RWPE2 (cell line): ENCODE results near the gene SHLD2.
"Not testable (repeated sequence)": the region's sequence is repeated elsewhere in the genome, so short reads cannot be mapped to it uniquely, and the experiment has no call there.

Experiments used
- ATAC-seq: fragments of 200-7000 bp; cut with Tn5 transposase; 3 replicates; pipeline ENCODE4 v1.9.1; 2021; ENCODE audit warnings: low read depth
- DNase-seq: peaks from one replicate; pipeline ENCODE4 v3.0.0-alpha.2; 2020; ENCODE audit warnings: low spot score
- H3K27ac ChIP-seq: fragments of 450-650 bp; 2 replicates; pipeline ENCODE4 v1.5.1; 2017; ENCODE audit warnings: mild to moderate bottlenecking; ENCODE audit not compliant: poor library complexity, severe bottlenecking
- H3K27me3 ChIP-seq: fragments of 250-450 bp; sonication (Bioruptor Pico); 2 replicates; pipeline ENCODE4 v1.5.1; 2021; ENCODE audit warnings: mild to moderate bottlenecking, moderate library complexity; ENCODE audit not compliant: insufficient read depth, poor library complexity, severe bottlenecking
- H3K36me3 ChIP-seq: fragments of 250-450 bp; sonication (Bioruptor Pico); 2 replicates; pipeline ENCODE4 v1.5.1; 2020; ENCODE audit warnings: low read depth, mild to moderate bottlenecking, moderate library complexity
- H3K4me1 ChIP-seq: fragments of 250-450 bp; sonication (Bioruptor Pico); 2 replicates; pipeline ENCODE4 v1.5.1; 2021; ENCODE audit warnings: mild to moderate bottlenecking, moderate library complexity; ENCODE audit not compliant: insufficient read depth, poor library complexity, severe bottlenecking
- H3K4me3 ChIP-seq: fragments of 250-450 bp; sonication (Bioruptor Pico); 2 replicates; pipeline ENCODE4 v1.5.1; 2021; ENCODE audit warnings: mild to moderate bottlenecking, moderate library complexity; ENCODE audit not compliant: severe bottlenecking
- H3K9me3 ChIP-seq: fragments of 250-450 bp; sonication (Bioruptor Pico); 2 replicates; pipeline ENCODE4 v1.5.1; 2021; ENCODE audit warnings: mild to moderate bottlenecking, moderate library complexity; ENCODE audit not compliant: severe bottlenecking
- TF ChIP-seq, protein P1 (sequence below): fragments of 450-650 bp; IDR thresholded peaks from one replicate; pipeline ENCODE4 v1.5.1; 2017; ENCODE audit warnings: mild to moderate bottlenecking, moderate library complexity; ENCODE audit not compliant: poor library complexity, severe bottlenecking

Gene SHLD2

GRCh38 chr10:87064651-87065050 is 30.4 kb upstream of the SHLD2 start:
- Histone ChIP-seq H3K36me3 (peaks cover 82% of the 10 kb centered on the region), H3K4me1 (no peaks in the 10 kb centered on the region), H3K4me3 (no peak overlapping the region), H3K9me3 (no peaks in the 10 kb centered on the region), H3K27ac (no peak overlapping the region), H3K27me3 (no peaks in the 10 kb centered on the region)
- TF ChIP-seq, protein P1, sequence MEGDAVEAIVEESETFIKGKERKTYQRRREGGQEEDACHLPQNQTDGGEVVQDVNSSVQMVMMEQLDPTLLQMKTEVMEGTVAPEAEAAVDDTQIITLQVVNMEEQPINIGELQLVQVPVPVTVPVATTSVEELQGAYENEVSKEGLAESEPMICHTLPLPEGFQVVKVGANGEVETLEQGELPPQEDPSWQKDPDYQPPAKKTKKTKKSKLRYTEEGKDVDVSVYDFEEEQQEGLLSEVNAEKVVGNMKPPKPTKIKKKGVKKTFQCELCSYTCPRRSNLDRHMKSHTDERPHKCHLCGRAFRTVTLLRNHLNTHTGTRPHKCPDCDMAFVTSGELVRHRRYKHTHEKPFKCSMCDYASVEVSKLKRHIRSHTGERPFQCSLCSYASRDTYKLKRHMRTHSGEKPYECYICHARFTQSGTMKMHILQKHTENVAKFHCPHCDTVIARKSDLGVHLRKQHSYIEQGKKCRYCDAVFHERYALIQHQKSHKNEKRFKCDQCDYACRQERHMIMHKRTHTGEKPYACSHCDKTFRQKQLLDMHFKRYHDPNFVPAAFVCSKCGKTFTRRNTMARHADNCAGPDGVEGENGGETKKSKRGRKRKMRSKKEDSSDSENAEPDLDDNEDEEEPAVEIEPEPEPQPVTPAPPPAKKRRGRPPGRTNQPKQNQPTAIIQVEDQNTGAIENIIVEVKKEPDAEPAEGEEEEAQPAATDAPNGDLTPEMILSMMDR, result no peak
- no peak for ATAC-seq
- no peak for DNase-seq

- no peak for ATAC-seq
- DNase-seq, result no peak
- Histone ChIP-seq H3K27me3 (no peaks in the 10 kb centered on the region), H3K9me3 (no peaks in the 10 kb centered on the region), H3K4me1 (no peaks in the 10 kb centered on the region), H3K27ac (no peak overlapping the region), H3K4me3 (no peak overlapping the region), H3K36me3 (peaks cover 82% of the 10 kb centered on the region)
- TF ChIP-seq, protein P1, result no peak
Measured at GRCh38 chr10:87066178-87066577, 28.8 kb upstream of the SHLD2 start.

DNA sequence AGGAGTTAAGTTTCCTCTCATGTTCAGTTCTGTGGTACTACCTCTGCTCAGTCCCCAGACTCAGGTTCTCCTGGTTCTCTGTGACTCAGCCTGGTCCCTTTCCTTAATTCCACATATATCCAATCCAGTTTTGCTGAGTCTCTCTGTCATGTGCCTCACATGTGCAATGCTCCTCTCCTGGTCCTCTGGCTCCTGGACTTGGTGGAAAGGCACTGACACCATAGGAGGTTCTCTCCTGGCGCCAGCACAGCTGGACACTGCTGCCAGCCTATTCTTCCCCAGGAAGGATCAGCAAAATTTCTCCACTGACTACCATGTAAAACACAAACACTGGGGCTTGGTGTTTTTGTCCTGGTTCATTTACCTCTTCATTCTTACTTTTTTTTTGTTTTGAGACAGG is 28.1 kb upstream of the SHLD2 start:
- TF ChIP-seq, protein P1, result no peak
- Histone ChIP-seq H3K36me3 (peaks cover 83% of the 10 kb centered on the region), H3K27ac (no peak overlapping the region), H3K27me3 (no peaks in the 10 kb centered on the region), H3K4me3 (no peak overlapping the region), H3K4me1 (no peaks in the 10 kb centered on the region), H3K9me3 (no peaks in the 10 kb centered on the region)
- DNase-seq (no peak), ATAC-seq (no peak)

DNA sequence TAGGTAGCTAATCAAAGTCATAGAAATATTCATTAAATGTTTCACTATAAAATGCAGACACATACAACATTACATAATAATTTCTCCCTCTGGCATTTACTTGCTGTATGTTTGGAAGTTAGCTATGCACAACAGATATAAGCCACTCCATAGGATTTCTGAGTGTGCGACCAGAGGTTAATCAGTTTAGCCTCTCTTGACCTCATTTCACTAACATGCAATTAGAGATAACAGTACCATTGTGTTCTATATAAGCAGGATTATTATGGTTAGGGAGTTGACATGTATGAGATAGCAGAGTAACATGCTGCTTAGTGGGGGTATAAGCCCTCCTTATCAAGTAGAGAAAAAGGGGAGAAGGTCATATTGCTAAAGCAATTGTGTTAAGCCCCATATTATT is 26.7 kb upstream of the SHLD2 start:
- DNase-seq (no peak), ATAC-seq (no peak)
- Histone ChIP-seq H3K4me1 (no peaks in the 10 kb centered on the region), H3K9me3 (no peaks in the 10 kb centered on the region), H3K36me3 (peaks cover 80% of the 10 kb centered on the region), H3K27ac (no peak overlapping the region), H3K27me3 (no peaks in the 10 kb centered on the region), H3K4me3 (no peak overlapping the region)
- TF ChIP-seq, protein P1, result no peak

DNA sequence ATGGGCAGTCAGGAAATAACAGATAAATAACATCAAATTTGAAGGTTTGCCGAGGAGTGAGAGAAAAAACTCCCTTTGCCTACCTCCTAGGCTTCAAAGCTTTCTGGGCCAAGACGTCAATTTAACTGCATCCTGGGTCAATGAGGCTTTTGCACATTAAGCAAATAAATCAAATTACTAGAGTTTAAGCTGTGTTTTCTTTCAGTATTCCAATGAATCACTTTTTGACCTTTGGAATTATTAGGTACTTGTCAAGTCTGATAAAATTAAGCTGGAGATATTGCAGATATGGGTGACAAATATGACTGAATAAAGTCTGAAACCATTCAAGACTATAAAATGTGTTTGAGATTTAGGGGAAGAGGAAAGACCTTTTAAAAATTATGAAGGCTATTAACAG is 22.6 kb upstream of the SHLD2 start:
- Histone ChIP-seq H3K4me3 (no peak overlapping the region), H3K27ac (no peak overlapping the region), H3K36me3 (peaks cover 84% of the 10 kb centered on the region), H3K4me1 (no peaks in the 10 kb centered on the region), H3K9me3 (no peaks in the 10 kb centered on the region), H3K27me3 (no peaks in the 10 kb centered on the region)
- TF ChIP-seq, protein P1, result no peak
- DNase-seq, result no peak
- no peak for ATAC-seq

DNA sequence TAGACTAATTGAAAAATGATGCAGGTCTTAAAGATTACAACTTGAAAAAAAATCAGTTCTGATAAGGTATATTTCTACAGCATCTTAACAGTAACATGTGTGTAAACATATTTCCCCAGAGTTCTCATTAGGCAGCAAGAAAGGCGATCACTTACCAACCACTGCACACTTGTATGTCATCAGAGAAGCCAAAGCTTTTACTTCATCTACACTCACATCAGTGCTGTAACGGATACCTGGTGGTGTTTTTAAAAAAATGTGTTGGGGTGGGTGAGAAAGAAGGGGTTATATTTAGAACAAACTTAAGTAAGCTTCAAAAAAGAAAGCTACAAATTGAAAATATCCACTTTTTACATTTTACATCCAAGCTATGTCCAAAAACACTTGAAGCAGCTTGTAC is 18.6 kb upstream of the SHLD2 start:
- H3K9me3 ChIP-seq, H3K4me1 ChIP-seq, H3K4me3 ChIP-seq, H3K27ac ChIP-seq, H3K27me3 ChIP-seq, ATAC-seq, DNase-seq: not testable (repeated sequence)
- H3K36me3 ChIP-seq, result peaks cover 46% of the 10 kb centered on the region
